GM23338 (cell line): ENCODE measurements around the gene POLR1A. TPM values are rescaled to one million over a fixed set of nuclear protein-coding genes. Genes with fewer than 3 reads are reported as not detected.

ENCODE experiments used
- ATAC-seq: fragments of 200-7000 bp; cut with Tn5 transposase; 3 replicates; pipeline ENCODE4 v1.9.1; 2020
- DNase-seq: peaks from one replicate; pipeline ENCODE4 v3.0.0-alpha.2; 2015; ENCODE audit warnings: low spot score
- H2AFZ ChIP-seq: fragments of 200-600 bp; sonication (generic); 2 replicates; pipeline ENCODE4 v1.8.0; 2016; ENCODE audit warnings: antibody characterized with exemption, mild to moderate bottlenecking, moderate library complexity
- H3F3A ChIP-seq: fragments of 200-600 bp; sonication (generic); replicated peaks from 2 replicates; pipeline ENCODE4 v1.8.0; 2017; ENCODE audit warnings: antibody characterized with exemption, mixed run types, low read depth
- H3K27ac ChIP-seq: fragments of 200-600 bp; sonication (generic); 2 replicates; pipeline ENCODE4 v1.6.1; 2016; ENCODE audit warnings: low read depth
- H3K27me3 ChIP-seq: fragments of 200-600 bp; sonication (generic); 2 replicates; pipeline ENCODE4 v1.8.0; 2016; ENCODE audit warnings: mild to moderate bottlenecking, mixed run types, moderate library complexity; ENCODE audit not compliant: insufficient read depth
- H3K36me3 ChIP-seq: fragments of 200-600 bp; sonication (generic); 2 replicates; pipeline ENCODE4 v1.8.0; 2016; ENCODE audit warnings: mild to moderate bottlenecking; ENCODE audit not compliant: insufficient read depth
- H3K4me1 ChIP-seq: fragments of 200-600 bp; sonication (generic); 2 replicates; pipeline ENCODE4 v1.8.0; 2016; ENCODE audit warnings: mild to moderate bottlenecking, moderate library complexity; ENCODE audit not compliant: insufficient read depth
- H3K4me2 ChIP-seq: fragments of 200-600 bp; sonication (generic); 2 replicates; pipeline ENCODE4 v1.7.1; 2017; ENCODE audit warnings: mixed run types
- H3K4me3 ChIP-seq: fragments of 200-600 bp; sonication (generic); 2 replicates; pipeline ENCODE4 v1.6.1; 2016; ENCODE audit warnings: mixed run types
- H3K79me2 ChIP-seq: fragments of 200-600 bp; sonication (generic); replicated peaks from 2 replicates; pipeline ENCODE4 v1.8.0; 2017; ENCODE audit warnings: mild to moderate bottlenecking; ENCODE audit not compliant: insufficient read depth
- H3K9me2 ChIP-seq: fragments of 200-600 bp; sonication (generic); 2 replicates; pipeline ENCODE4 v1.8.0; 2017; ENCODE audit not compliant: insufficient read depth
- H4K20me1 ChIP-seq: fragments of 200-600 bp; sonication (generic); replicated peaks from 2 replicates; pipeline ENCODE4 v1.8.0; 2017; ENCODE audit warnings: mild to moderate bottlenecking; ENCODE audit not compliant: insufficient read depth
- H3K27ac Mint-ChIP-seq: 2 replicates; pipeline ENCODE4 v1.8.0; 2020; ENCODE audit warnings: inconsistent platforms, mild to moderate bottlenecking, moderate library complexity, mixed read lengths
- H3K27me3 Mint-ChIP-seq: 3 replicates; pipeline ENCODE4 v1.8.0; 2022; ENCODE audit warnings: low read depth, mild to moderate bottlenecking, moderate library complexity, mixed read lengths, inconsistent platforms; ENCODE audit not compliant: insufficient read depth, poor library complexity
- H3K36me3 Mint-ChIP-seq: 3 replicates; pipeline ENCODE4 v1.8.0; 2021; ENCODE audit warnings: low read depth, mild to moderate bottlenecking, inconsistent platforms, moderate library complexity, mixed read lengths
- H3K4me1 Mint-ChIP-seq: 3 replicates; pipeline ENCODE4 v1.8.0; 2020; ENCODE audit warnings: mild to moderate bottlenecking, inconsistent platforms, mixed read lengths
- H3K4me3 Mint-ChIP-seq: 3 replicates; pipeline ENCODE4 v1.8.0; 2021; ENCODE audit warnings: moderate library complexity, mild to moderate bottlenecking, inconsistent platforms, mixed read lengths
- H3K9me3 Mint-ChIP-seq: 3 replicates; pipeline ENCODE4 v1.8.0; 2020; ENCODE audit warnings: moderate library complexity, mild to moderate bottlenecking, inconsistent platforms, mixed read lengths
- CREB1 ChIP-seq: fragments of 250-450 bp; sonication (Bioruptor Pico); IDR thresholded peaks from 2 replicates; pipeline ENCODE4 v1.5.0; 2020; ENCODE audit warnings: low read depth, mild to moderate bottlenecking, moderate library complexity
- CTCF ChIP-seq, 2 experiments: fragments of 200-600 bp in 1 of 2; sonication (generic) in 1 of 2; conservative IDR thresholded peaks; 2 replicates each; pipeline versions ENCODE4 v1.5.1 to v1.6.1; 2016 to 2017; ENCODE audit warnings: antibody characterized with exemption in 2 of 2, low read depth in 2 of 2, mild to moderate bottlenecking in 2 of 2, moderate library complexity in 1 of 2
- ETS1 ChIP-seq: IDR thresholded peaks from 2 replicates; pipeline ENCODE4 v1.6.1; 2016; ENCODE audit warnings: antibody characterized with exemption
- EZH2 ChIP-seq: fragments of 200-600 bp; sonication (generic); IDR thresholded peaks from one replicate; pipeline ENCODE4 v1.8.0; 2017; ENCODE audit warnings: antibody characterized with exemption, mild to moderate bottlenecking, low read depth; ENCODE audit not compliant: unreplicated experiment
- EZH2phosphoT487 ChIP-seq: fragments of 200-600 bp; sonication (generic); IDR thresholded peaks from one replicate; pipeline ENCODE4 v1.8.1; 2018; ENCODE audit warnings: antibody characterized with exemption; ENCODE audit not compliant: unreplicated experiment
- JUNB ChIP-seq: IDR thresholded peaks from one replicate; pipeline ENCODE4 v1.6.1; 2016; ENCODE audit warnings: antibody characterized with exemption; ENCODE audit not compliant: unreplicated experiment
- POLR2AphosphoS5 ChIP-seq: IDR thresholded peaks from 2 replicates; pipeline ENCODE4 v1.6.1; 2016; ENCODE audit warnings: antibody characterized with exemption, low read depth
- REST ChIP-seq: IDR thresholded peaks from one replicate; pipeline ENCODE4 v1.6.1; 2018; ENCODE audit warnings: antibody characterized with exemption; ENCODE audit not compliant: unreplicated experiment
- STAT1 ChIP-seq: IDR thresholded peaks from one replicate; pipeline ENCODE4 v1.6.1; 2016; ENCODE audit warnings: antibody characterized with exemption; ENCODE audit not compliant: unreplicated experiment
- ZNF114 ChIP-seq: fragments of 250-450 bp; sonication (Bioruptor Pico); IDR thresholded peaks from 2 replicates; pipeline ENCODE4 v1.5.0; 2020; ENCODE audit warnings: mild to moderate bottlenecking, moderate library complexity
- polyA plus RNA-seq: library from polyadenylated mRNA; unstranded; fragments of >200 nt; fragmentation: Nextera tagmentation; extraction: Ambion mirVana; gene quantifications from 2 replicates; pipeline ENCODE4 v1.2.1, GENCODE V29; 2016
- total RNA-seq: library from RNA; depleted of rRNA; stranded (reverse); fragments of >200 nt; shearing (Covaris generic); gene quantifications from 2 replicates; pipeline ENCODE4 v1.2.3, GENCODE V29; 2014

Gene POLR1A
- total and polyA plus RNA-seq, 2 experiments from 2014 or later, result 13.8 to 43.2 TPM

- TF ChIP-seq CTCF (conservative IDR thresholded peaks at IDR 0.05; ENCODE audit: low read depth in 2 of 2) (no peak), REST (no peak), CREB1 (CRISPR knock-in tag) (no peak), POLR2AphosphoS5 (no peak), EZH2phosphoT487 (no peak), ZNF114 (CRISPR knock-in tag) (no peak), ETS1 (no peak)
Measured at GRCh38 chr2:86097913-86098312, 7.8 kb downstream of the POLR1A start (continued).

- Histone ChIP-seq H3K4me3 (no peak overlapping the region), H2AFZ (no peak overlapping the region), H3K79me2 (peaks cover 86% of the 10 kb centered on the region), H3K27ac (no peak overlapping the region), H4K20me1 (peaks cover 36% of the 10 kb centered on the region), H3K27me3 (no peaks in the 10 kb centered on the region), H3F3A (no peaks in the 10 kb centered on the region), H3K9me2 (no peaks in the 10 kb centered on the region), H3K36me3 (peaks cover 46% of the 10 kb centered on the region), H3K4me1 (no peaks in the 10 kb centered on the region), H3K4me2 (no peak overlapping the region)
- Mint-ChIP-seq H3K27ac (no peak overlapping the region), H3K4me1 (no peaks in the 10 kb centered on the region), H3K27me3 (no peaks in the 10 kb centered on the region), H3K36me3 (peaks cover 72% of the 10 kb centered on the region), H3K4me3 (no peak overlapping the region), H3K9me3 (no peaks in the 10 kb centered on the region)
- ATAC-seq (no peak), DNase-seq (no peak)
- no peak for TF ChIP-seq ETS1
- TF ChIP-seq REST, result no peak
- no peak for TF ChIP-seq EZH2phosphoT487
- no peak for TF ChIP-seq JUNB
- TF ChIP-seq EZH2, result no peak
- no peak for TF ChIP-seq POLR2AphosphoS5
- TF ChIP-seq STAT1, result no peak
Measured at GRCh38 chr2:86097114-86097896, 8.4 kb downstream of the POLR1A start.
